GM19395 (cell line): ENCODE data around the gene NRARP.

ENCODE experiments used
- ATAC-seq: cut with Tn5 transposase; IDR thresholded peaks from one replicate; pipeline ENCODE4 v1.9.1; 2021; ENCODE audit warnings: mild to moderate bottlenecking, moderate library complexity; ENCODE audit not compliant: unreplicated experiment

The NRARP gene

DNA sequence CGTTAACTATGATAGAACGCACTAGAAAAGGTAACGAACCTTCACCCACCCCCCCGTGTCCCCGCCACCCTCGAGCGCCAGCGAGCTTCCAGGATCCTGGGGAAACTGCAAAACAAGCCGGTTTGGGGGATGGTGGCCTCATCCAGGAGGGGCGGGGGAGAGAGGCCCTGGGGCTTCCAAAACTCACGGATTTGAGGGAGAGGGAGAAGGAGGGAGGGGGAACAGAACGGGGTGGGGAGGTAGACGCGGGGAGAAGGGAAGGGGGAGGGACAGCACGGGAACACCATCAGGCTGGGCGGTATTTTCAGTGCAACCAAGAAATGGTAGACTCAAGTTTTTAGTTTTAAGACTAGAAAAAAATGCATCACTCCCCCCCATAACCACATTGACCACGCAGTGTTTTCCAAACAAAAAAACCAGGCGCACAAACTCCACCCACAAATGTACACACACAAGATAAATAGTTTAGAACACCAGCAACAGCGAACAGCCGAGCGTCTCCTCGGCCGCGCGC is 1.4 kb downstream of the NRARP start:
- ATAC-seq = no peak

DNA sequence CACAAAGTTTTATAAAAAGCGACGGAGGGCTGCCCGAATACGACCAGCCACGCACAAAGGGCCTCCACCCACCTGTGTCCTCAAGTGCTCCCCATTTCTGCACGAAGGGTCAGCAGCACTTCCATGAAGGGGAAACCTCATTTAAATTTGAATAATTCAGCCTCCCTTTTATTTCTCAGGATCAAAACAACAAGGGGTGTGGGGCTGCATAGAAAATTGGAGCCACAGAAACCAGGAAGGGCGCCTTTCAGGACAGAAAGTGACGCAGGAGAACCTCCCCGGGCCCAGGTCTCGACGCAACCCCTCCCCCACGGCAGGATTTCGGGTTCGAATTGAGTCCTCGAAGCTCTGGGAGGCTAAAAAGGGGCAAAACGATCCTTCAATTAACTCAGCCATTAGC is 2.1 kb downstream of the NRARP start:
- ATAC-seq = no peak

GRCh38 chr9:137299203-137299565 is 2.9 kb downstream of the NRARP start:
- ATAC-seq = no peak

GRCh38 chr9:137298401-137299202 is 3.5 kb downstream of the NRARP start:
- ATAC-seq = no peak

DNA sequence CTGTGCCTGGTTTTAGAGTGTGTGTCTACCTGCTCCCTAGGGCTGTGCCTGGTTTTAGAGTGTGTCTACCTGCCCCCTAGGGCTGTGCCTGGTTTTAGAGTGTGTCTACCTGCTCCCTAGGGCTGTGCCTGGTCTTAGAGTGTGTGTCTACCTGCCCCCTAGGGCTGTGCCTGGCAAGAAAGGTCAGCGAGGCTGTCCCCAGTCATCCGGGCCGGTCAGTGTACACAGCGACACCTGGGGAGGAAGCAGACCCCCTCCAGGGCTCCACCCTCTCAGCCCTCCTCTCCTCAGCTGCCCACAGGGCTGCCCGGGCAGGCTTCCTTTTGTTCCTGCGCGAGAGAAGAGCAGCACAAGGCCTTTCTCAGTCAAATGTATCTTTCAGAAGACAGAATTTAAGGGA is 4.1 kb downstream of the NRARP start:
- ATAC-seq = no peak

DNA sequence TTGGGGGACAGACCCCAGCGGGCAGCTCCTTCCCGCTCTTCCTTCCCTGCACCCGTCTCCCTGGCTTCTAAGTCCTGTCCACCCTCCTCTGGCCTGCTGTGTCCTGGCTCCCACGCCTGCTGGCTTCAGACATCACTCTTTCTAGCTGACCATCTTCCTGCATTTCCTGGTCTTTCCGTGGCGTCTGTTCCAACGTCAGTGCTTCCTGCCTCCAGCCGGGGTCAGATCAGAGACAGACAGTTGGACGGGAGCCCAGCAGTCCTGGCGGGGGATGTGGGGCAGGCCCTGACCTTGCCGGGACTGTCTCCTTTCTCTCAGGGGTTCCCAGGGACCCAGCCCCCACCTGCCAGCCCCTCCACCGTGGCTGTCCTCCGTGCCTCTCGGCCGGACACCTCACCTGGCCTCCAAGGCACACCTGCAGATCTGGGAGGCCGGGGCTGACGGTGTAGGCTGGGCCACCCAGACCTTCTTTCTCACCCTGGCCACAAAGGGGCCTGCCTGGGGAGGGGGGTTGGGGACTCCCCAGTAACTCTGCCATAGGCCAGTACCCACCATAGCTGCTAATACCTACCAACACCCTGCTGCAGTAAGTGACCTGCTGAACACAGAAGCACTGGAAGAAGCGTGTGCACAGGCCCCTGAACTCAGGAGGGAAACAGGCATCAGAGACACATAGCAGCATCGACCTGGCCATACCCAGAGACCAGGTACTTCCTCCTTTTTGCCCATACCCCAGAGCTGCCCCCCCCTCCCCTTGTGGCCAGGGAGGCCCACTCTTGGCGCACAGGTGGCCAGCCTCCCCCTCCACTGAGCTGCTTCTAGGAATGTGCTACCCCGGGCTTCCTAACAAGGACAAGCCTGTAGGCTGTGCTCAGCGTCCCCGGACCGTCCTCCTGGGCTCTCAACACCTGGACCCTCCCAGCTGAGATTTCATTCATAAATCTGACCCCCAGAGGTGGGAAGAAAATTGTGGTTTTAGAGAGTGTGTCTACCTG is 5.1 kb downstream of the NRARP start:
- ATAC-seq = no peak

GRCh38 chr9:137295849-137296669 is 6.0 kb downstream of the NRARP start:
- no peak for ATAC-seq

DNA sequence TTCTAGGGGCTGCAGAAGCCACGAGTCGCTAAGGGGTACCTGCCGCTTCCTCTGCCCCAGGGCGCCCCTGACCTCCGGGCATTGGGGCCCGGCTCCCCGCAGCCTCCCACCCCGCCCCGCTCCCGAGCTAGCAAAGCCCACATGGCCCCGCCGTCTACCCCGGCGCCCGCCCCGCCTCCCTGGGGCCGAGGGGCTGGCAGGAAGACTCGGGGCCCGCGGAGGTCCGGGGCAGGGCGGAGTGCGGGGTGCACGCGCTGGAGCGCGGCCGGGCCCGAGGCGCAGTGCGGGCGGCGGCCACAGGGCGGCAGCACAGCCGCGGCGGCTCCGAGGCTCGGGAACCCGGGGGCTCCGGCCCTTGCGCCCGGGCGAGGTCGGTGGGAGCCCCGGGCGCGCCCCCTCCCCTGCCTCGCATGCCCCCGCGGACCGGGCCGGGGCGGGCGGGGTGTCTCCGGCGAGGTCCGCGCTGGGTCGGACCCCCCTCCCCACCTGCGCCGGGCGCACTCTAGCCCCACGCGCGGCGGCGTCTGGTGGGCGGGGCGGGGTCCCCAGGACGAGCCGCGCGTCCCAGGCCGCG is 6.7 kb downstream of the NRARP start:
- ATAC-seq = no peak

GRCh38 chr9:137294681-137295237 is 7.3 kb downstream of the NRARP start:
- ATAC-seq = no peak

DNA sequence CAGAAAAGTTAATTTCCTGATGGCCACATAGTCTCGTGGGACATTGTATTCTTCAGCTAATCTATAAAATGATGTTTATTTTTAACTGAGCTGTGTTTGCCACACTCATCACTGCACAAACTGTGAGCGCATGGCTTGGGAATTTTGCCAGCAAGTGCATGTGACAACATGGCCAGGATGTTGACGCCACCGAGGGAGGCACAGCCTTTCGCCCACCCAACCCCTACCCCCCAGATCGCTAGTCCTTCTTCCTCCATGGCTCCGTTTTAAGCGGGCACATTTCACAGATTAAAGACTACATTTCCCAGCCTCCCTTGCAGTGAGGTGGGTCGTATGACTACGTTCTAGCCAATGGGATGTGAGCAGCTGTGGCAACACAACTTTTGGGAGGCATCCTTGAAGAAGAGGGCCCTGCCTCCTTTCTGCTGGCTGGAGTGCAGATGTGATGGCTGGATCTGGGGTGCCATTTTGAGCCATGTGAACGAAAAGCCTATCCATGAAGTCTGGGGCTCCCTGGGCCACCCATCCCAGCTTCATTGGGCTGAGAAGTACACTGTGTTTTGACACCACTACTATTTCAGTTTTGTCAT is 7.9 kb downstream of the NRARP start:
- ATAC-seq = no peak

GRCh38 chr9:137293482-137294090 is 8.5 kb downstream of the NRARP start:
- no peak for ATAC-seq

DNA sequence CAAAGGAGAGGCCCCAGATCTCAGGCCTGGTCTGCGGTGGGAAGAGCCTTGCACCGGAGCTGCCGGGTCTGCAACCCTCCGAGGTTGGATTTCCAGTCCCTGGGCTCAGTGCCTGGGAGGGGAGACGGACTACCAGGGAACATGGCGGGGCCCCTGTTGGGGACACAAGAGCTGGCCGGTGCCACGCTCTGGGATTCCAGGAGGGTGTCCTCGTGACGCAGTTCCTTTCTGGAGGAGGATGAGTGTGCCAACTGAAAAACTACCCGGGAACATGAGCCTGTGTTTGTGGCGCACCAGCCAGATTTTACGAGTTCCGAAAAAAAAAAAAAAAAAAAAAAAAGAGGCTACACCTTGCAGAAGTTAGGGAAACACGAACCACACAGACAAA is 9.0 kb downstream of the NRARP start:
- ATAC-seq = no peak

DNA sequence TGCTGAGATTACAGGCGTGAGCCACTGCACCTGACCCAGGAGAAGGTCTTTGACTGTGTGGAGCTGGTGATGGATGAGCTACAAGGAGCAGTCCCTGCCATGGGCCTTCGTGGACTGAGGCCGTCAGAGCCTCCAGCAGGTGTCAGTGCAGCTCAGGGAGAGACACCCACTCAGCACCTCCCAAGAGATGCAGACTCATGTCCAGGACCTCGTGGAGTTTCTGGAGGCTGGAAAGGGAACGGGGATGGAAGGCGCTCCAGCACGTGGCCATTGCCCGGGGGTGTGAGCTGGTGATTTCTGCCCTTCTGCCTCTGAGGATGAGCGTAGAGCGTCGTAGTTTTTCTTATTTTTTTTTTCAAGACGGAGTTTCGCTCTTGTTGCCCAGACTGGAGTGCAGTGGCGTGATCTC is 15.1 kb downstream of the NRARP start:
- no peak for ATAC-seq

GRCh38 chr9:137281345-137282116 is 20.5 kb downstream of the NRARP start:
- ATAC-seq = no peak

- ATAC-seq = no peak
Measured at GRCh38 chr9:137280474-137281344, 21.4 kb downstream of the NRARP start.

DNA sequence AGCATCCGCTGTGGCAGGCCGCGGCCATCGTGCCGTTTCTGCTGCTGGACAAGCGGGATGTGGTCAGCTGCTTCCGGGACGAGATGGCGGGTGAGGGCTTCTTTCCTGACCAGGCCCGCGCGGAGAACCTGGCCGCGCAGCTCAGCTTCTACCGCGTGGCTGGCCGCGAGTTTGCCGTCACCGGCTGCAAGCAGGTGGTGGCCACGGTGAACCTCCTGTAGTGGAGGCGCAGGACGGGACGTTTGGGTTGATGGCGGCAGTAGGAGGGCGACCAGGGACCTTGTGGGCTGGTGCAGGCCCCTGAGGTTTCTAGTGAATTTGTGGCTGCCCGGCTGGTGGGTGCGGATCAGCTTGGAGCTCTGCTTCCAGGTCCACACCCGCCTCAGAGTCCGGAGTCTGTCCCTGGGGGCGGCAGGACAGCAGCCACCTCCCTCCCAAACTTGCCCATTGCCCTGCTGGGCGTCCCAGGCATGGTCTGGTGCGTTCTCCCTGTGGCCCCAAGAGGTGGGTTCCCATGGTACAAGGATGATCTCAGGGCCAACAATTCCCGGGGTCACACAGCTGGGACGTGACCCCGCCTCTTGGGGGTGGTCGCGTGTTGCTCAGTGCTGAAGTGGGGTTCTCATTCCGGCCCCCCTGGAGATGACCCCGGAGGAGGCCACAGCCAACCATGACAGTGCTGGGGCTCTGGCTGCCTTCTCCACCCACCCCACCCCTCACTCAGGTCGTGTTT is 22.2 kb downstream of the NRARP start:
- no peak for ATAC-seq
